ENCODE results near the gene MRPL16.
"Not testable (repeated sequence)": the region's sequence is repeated elsewhere in the genome, so short reads cannot be mapped to it uniquely, and the experiment has no call there.

MRPL16 gene

DNA sequence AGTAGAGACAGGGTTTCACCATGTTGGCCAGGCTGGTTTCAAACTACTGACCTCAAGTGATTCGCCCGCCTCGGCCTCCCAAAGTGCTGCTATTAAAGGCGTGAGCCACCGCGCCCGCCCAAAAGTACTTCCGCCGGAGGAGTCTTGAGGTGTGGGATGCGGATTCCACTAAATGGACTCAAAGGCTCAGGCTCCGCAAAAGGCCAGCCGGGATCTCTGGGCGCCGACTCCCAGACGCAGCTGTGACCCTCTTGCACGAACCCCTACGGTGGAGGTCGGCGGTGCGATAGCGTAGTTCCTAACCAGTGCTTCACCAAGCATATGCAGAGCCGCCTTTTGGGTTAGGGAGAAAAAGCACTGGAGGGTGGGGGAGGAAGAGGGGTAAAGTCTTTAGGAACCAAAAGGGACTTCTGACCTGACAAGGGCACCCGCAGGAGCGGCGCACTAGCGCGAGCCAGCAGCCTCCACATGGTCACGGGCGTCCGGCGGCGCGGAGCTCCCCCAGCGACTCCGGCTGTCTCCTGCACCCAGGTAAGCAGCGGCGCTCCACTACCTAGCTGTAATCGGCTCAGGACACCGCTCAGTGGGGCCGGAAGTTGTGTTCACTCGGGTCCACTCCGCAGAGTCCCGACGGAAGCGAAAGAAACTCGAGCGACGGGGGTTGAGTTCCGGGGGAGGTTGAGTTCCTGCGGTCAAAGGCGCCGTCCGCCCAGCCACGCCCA lies at the start of gene MRPL16:
Gene MRPL16, minus strand, starts transcription at position 590 of the 722 bp plus-strand sequence. Its CDS starts 120 bp downstream, at position 470.
- DNase-seq = peak; percentile 89

DNA sequence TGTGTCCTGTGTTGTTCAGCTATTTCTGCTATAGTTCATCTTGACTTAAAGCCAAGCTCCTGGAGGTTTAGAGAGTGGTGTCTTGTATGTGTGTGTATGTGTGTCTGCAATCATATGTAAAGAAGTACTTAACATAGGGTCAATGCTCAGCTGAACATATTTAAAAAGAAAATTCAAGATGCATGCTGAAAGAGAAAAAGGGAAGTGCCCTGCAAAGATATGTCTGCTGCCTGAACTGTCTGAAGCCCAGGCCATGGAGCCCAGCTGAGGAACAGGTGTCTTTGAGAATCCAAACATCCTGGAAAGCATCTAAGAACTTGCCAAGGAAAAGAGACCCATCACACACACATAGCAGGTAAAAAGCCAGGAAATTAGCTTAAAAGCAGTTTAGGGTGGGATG lies 49.1 kb upstream of the MRPL16 start:
- no peak for DNase-seq

DNA sequence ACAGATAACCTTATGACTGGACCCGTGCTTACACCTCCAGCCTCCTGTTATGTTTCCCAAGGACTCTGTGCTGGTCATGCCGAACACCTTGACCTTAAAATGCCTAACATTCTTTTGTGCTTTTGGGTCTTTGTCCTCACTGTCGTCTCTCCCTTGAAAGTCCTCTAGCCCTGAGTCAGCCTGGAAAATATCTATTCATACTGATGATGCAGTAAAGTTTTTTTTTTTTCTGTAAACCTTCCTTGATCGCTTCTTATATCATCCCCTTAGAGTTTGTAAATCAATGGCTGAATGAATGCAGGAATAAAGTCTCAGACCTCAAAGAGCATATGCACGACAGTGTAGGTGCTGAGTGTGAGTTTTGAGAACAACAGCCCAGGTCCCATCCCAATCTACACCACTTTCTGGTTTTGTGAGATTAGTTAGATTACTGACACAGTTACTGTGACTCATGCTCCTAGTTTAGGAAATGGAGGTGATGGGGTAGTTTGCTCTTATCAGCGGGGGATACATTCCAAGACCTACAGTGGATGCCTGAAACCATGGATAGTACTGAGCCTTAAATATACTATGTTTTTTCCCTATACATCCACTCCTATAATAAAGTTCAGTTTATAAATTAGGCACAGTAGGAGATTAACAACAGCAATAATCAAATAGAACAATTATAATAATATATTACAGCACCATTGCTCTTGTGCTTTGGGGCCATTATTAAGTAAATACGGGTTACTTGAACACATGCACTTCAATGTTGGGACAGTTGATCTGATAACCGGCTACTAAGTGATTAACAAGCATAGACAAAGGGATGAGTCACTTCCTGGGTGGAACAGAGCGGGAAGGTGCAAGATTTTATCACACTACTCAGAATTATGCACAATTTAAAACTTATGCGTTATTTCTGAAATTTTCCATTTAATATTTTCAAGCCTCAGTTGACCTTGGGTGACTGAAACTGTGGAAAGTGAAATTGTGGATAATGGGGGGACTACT lies 47.2 kb upstream of the MRPL16 start:
- DNase-seq = no peak

DNA sequence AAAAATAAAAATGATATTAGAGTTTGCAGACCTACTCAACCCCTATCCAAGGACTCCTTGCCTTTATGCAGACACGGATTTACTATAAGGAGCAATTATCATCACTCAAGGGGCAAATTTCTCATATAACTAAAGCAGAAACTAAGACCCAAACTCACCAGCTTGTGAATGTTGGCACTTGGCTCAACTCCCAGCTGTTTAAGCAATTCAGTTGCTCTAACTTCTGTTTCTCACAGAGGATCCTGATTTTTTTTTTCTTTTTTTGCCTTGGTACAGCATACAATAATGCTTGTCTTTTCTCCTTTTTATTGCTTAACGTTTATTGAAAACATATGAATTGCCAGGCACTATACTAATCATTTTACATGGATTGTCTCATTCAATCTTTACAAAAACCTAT lies 44.3 kb upstream of the MRPL16 start:
- no peak for DNase-seq

DNA sequence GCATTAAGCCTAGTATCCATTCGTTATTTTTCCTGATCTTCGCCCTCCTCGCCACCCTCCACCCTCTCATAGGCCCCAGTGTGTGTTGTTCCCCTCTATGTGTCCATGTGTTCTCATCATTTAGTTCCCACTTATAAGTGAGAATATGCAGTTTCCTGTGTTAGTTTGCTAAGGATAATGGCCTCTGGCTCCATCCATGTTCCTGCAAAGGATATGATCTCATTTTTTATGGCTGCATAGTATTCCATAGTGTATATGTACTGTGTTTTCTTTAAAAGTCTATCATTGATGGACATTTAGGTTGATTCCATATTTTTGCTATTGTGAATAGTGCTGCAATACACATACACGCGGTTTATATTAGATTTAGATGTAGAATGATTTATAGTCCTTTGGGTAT lies 40.8 kb upstream of the MRPL16 start:
- not testable (repeated sequence) for DNase-seq

DNA sequence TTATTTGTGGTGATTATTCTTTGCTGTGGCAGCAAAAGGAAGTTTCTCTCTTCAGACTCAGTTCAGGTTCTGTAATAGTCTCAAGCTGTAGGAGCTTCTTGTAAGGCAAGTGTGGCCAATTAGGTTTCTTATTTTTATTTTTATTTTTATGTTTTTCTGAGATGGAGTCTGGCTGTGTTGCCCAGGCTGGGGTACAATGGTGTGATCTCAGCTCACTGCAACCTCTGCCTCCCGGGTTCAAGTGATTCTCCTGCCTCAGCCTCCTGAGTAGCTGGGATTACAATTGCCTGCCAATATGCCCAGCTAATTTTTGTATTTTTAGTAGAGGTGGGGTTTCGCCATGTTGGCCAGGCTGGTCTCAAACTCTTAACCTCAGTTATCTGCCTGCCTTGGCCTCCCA lies 39.0 kb upstream of the MRPL16 start:
- not testable (repeated sequence) for DNase-seq

DNA sequence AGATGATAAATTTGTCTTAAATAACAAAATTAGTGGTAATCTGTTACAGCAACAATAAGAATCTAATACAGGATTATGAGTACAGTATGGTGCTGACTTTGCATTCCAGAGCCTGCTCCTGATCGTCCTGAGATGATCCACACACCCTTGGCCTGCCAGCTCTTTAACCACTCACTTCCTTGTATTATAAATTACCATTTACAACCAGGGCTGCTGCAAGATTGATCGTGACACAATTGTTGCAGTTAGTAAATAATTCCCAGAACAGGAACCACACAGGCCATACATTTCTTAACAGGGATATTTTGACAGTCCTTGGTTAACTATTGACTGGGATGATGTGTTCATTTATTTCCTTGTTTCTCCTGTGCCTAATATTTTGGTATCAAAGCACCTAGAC lies 38.6 kb upstream of the MRPL16 start:
- no peak for DNase-seq

DNA sequence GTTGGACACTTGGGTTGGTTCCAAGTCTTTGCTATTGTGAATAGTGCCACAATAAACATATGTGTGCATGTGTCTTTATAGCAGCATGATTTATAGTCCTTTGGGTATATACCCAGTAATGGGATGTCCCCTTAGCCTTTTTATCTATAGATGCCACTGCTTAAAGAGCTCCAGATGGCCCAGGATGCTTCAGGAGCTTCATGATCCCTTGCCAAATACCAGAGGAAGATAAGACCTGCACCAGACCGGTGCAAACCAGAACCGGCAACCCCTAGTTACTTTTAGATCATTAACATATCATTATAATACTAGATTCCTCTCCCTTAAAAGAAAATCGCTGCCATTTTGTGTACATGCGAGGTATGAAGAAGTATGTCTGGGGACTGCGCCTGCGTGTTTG lies 37.9 kb upstream of the MRPL16 start:
- not testable (repeated sequence) for DNase-seq

DNA sequence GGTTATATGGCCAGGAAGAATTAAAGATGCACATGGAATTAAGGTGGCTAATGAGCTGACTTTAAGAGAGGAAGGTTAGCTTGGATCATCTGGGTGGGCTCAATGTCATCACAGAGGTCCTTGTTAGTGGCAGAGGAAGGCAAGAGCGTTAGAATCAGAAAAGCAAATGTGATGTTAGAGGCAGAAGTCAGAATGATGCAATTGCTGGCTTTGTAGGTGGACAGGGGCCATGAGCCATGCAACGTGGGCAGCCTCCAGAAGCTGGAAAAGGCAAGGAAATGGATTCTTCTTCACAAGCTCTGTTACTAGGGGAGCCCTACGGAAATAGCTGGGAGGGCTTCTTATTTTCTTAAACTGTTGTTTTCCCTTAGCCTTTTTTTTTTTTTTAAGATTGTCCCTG lies 37.0 kb upstream of the MRPL16 start:
- DNase-seq = no peak

DNA sequence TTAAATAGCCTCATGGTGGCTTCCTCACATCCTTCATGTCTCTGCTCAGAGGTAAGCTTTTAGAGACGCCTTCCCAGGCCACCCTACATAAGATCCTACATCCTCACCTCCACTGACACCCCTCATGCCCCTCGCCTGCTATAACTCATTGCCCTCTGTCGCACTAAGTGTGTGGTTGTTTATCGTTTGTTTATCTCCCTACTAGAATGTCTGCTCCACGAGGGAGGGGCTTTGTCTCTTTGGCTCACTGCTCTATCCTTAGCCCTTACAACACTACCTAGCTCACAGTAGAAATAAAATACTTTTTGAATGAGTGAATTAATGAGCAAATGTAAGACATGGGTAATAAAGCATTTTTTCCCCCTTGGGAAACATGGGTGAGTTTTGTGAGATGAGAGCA lies 36.0 kb upstream of the MRPL16 start:
- DNase-seq = no peak

DNA sequence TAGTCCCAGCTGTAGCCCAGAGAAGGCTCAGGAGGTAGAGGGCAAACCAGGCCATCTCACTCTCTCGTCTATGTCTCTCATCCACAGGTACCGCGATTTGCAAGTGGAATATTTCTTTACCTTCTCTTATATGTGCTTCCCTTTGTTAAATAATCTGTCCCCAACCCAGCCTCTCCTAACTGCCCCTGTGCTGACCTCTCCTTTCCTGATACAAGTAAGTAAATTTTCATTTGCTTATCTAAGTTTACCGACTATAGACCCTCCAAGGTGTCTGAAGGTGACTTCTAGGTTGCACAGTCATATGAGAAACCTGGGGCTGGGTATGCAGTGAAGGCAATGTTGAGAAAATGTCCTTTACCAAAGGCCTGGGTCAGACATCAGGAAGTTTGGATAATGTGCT lies 34.8 kb upstream of the MRPL16 start, which contains the start of gene CBLIF:
Gene CBLIF, minus strand, starts transcription at position 101 of the 400 bp plus-strand sequence. Its CDS starts 46 bp downstream, at position 55.
- no peak for DNase-seq

DNA sequence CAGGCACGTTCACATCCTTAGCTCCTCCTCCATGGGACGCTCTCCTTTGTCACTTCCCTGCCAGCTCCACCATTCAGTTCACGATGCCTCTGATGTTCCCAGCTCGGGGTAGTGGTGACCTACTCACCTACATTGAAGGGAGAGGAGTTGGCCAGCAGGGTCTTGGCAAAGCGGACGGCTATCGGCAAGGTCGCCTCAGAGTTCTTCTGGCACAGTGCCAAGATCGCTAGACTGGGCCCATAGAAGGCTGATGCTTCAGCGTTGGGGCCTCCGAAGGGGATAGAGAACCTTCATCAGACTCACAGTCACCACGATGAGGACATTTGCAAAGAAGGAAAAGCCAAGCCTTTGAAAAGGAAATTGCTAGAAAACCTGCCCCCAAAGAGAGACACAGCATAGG lies 31.7 kb upstream of the MRPL16 start:
- DNase-seq = no peak

DNA sequence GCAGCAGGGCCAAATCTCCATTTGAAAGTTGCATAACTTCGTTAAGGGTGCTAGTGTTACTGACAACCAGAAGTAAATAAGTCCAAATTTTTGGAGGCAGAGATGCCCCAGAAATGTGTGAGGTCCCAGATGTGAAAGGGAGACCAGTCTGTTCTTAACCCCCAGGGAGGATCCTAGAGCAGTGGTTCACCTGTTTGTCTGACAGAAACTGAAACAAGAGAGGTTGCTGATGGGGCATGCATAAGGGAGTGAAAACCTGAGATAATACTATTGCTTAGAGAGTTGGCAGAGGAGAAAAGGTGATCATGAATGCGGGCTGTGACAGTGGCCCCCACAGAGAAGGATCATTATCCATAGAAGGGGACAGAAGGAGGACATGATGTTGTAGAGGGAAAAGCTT lies 30.9 kb upstream of the MRPL16 start:
- no peak for DNase-seq

DNA sequence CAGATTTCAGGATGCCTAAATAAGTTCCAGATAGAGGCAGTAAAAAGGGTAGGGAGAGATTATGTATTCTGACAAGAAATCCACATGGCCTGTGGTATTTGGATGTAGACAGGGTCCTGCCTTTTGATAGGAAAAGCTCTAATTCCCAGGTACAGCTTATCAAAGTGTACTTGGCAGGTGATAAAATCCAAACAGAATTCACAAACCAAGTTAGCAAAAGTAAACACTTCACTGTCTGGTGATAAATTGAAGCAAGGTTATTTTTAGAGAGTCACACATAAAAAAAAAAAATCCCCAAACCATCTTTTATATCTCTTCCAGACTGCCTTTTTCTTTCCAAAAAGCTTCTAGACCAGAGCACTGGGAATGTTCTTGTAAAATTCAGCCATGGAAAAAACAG lies 29.0 kb upstream of the MRPL16 start:
- DNase-seq = no peak

DNA sequence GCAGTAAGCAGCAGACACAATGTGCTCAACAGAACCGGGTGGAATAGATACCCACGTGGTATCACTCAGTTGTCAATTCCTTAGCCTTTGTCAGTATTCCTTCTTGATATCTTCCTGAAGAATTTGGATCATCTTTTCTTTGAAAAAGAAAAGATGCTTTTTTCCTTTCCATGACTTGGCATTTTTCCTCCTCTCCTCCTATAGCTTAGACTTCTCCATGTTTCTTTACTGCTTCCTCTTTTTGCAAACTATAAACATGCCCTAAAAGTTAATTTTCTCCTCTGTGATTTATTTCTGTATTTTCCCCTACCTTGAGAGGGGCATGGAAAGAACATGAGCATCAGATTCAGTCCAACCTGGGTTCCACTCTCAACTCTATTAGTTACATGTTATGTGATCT lies 23.0 kb upstream of the MRPL16 start:
- DNase-seq = no peak

DNA sequence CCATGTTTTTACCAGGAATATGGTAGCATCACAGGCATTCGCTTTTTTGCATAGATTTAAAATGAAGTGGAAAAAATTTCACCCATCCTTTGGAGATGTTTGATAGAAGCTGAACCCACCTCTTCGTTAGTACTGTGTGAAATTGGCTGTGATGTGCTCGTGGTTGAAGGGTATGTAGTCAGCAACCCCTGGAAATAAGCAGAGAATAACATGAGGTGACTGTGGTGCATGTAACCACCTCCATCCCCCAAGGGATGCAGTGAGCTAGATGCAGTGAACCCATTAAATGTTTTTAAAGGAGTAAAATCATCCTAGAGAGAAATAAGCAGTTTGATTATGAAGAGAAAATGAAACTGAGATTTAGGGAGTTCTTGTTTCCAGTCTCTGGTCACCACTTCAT lies 18.8 kb upstream of the MRPL16 start:
- no peak for DNase-seq

DNA sequence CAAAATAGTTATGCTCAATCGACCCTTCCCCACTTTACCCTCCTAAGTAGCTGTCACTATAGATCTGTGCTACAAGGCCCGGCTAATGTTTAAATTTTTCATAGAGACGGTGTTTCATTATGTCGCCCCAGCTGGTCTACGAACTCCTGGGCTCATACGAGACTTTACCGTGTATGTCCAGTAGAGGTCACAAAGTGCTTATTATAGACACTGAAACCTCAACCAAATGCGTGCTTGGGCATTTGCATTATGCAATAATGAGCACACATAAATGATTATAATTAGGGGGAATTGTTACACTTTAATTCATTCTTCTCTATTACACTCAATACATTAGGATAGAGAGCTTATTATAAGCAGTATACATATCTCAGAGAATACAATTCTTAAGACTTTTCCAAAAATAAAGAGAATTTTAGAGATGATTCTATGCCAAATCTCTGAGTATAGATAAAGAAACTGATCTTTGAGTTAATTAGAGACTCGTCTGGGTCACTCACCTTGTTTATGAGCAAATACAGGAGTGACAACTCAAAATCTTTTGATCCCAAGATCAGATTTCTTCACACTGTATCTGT lies 12.5 kb upstream of the MRPL16 start:
- peak; percentile 23 for DNase-seq

DNA sequence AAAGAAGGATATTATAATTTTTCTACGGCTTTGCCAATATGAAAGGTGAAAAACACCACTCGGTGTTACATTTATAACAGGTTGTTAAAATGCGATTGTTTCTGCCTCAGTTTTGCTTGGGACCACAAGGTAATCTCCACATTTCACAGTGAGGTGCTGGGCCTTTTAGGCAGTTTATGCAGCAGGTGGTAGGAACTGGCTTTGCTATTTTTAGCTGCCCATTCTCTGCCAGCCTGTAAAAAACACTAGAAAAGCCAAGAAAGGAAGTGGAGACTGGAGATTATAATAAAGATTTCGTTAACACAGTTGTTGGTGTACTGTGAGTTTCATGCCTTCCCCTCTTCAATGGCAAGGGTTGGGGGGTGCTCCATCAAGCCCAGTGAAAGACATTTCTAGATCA lies 8.0 kb upstream of the MRPL16 start:
- no peak for DNase-seq

DNA sequence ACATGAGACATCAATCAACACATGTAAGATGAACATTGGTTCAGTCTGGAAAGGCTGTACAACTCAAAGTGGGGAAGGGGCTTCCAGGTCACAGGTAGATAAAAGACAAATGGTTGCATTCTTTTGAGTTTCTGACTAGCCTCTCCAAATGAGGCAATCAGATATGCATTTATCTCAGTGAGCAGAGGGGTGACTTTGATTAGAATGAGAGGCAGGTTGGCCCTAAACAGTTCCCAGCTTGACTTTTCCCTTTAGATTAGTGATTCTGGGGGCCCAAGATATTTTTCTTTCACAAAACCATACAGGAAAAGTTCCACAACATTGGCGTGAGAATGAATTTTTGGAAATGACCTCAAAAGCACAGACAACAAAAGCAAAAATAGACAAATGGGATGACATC lies 5.9 kb upstream of the MRPL16 start:
- DNase-seq = not testable (repeated sequence)

DNA sequence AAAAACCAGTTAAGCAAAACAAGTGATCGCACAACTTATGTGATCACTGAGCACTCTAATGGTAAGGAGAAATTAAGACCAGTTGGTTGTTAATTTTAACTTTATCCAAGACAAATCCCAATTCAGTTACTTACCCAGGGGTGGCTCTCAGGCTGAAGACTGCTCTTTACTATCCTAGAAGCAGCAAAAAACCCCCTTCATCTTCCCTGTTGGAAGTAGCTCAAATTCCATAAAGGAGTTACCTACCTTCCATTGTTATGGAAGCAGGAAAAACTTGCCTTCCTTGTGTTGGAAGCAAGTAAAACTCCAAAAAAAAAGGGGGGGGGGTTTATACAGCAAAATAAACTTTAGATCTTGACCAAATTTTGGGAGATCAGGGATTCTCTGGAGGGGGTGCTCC lies 5.2 kb upstream of the MRPL16 start:
- DNase-seq = no peak

DNA sequence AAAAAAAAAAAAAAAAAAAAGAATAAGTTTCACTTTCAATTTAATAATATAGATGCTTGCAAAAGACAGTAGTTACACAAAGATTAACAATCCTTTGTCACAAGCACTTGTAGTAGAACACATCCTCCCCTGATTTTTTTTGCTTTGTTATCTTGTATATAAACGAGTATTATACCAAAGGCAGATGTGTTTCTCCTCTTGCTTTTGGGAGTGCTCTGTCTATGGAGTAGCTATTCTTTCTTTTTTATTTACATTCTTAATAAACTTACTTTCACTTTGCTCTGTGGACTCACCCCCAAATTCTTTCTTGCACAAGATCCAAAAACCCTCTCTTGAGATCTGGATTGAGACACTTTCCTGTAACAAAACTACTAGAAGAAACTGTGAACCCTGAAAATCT lies 3.4 kb upstream of the MRPL16 start:
- DNase-seq = no peak

DNA sequence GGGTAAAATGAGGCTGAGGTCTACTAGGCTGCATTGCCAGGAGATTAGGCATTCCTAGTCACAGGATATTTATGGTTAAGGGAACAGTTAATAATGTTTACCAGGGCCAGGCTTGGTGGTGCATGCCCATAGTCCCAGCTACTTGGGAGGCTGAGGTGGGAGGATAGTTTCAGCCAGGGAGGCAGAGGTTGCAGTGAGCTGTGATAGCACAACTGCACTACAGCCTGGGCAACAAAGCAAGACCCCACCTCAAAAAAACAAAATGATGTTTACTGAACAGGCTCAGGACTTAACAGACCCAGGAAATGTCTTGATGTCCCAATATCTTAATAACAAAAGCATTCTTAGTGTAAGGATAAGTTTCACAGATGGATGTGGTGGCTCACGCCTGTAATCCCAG lies 2.8 kb upstream of the MRPL16 start:
- no peak for DNase-seq

DNA sequence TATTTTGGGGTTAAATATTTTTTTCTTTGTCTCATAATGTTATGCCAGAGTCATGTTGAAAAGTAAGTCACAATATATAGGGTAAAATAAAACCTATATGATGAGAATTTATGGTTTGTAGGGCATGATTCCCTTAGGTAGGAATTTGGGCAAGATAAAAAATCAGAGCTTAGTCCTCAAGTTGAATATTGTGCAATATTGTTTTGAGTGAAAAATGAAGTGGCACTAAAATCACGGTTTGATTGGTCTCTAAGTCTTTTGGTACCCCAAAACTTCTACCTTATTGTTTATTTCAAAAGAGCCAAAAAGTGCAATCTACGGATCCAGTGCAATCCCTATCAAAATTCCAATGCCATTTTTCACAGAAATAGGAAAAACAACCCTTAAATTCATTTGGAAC lies 1.6 kb upstream of the MRPL16 start:
- no peak for DNase-seq

DNA sequence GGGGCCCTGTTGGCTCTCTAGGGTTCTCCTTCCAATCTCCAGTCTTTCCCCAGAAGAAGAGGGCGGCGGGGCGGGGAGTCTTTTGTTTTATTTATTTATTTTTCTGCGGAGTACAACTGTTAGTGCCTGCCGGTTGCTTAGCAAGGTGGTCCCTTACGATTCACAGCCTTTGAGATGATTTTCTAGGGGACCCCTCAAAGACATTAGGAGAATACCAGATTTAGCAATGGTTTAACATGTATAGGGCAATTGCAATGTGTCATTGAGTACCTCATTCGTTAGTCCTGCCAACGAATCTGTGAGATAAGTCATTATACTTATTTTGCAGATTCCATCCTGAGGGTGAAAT lies 307 bp upstream of the MRPL16 start:
- no peak for DNase-seq
